Stimulated activated naive CD8-positive, alpha-beta T cell treated with anti-CD3 and anti-CD28 coated beads, Interleukin-15, Interleukin-2, amounts not matched to agents 100 U/mL and 50 U/mL, for 24 hours (primary cell): ENCODE data around the gene IL6R.
A peak's percentile ranks its signal among the peaks of the same experiment; 100 is the strongest.
"Not testable (repeated sequence)": the region's sequence is repeated elsewhere in the genome, so short reads cannot be mapped to it uniquely, and the experiment has no call there.

Experiments
- ATAC-seq: fragments of 150-1000 bp; cut with Tn5 transposase; one replicate; pipeline ENCODE4 v1.10.0; 2021
- DNase-seq: peaks from one replicate; pipeline ENCODE4 v3.0.0; 2021

Gene IL6R

GRCh38 chr1:154404984-154405746 lies at the start of gene IL6R:
IL6R (plus strand) TSS chr1:154405343; CDS start chr1:154405630, 287 bp downstream.
- DNase-seq = peak; percentile 76
- peak; percentile 70 for ATAC-seq

DNA sequence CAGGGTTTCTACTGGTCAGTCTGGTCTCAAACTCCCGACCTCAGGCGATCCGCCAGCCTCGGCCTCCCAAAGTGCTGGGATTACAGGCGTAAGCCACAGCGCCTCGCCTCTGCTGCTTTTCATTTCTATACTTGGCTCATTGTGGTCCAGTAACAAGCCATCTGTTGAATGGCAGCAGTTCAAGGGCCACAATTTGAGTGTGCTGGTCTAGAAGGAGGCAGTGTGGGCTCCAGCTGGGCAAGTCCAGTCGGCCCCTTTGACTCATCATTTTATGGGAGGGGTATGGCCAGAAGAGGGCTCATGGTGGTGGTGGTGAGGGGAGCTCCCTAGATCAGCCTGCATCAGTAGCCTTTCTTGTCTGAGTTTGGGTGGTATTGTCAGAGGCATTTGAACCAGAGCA lies 46.6 kb upstream of the IL6R start:
- DNase-seq (no peak), ATAC-seq (no peak)

GRCh38 chr1:154360288-154360687 lies 44.9 kb upstream of the IL6R start:
- DNase-seq = no peak

DNA sequence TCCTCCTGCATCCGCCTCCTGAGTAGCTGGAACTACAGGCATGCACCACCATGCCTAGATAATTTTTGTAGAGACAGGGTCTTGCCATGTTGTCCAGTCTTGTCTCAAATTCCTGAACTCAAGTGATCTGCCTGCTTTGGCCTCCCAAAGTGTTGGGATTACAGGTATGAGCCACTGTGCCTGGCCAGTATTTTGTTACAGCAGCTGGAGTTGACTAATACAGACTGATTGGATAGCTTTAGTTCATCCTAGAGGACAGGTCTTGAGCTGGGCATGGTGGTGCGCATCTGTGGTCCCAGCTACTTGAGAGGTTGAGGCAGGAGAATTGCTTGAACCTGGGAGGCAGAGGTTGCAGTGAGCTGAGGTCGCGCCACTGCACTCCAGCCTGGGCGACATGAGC lies 44.3 kb upstream of the IL6R start:
- not testable (repeated sequence) for DNase-seq, ATAC-seq

More at GRCh38 chr1:154360288-154360687, 44.9 kb upstream of the IL6R start:
- no peak for ATAC-seq

DNA sequence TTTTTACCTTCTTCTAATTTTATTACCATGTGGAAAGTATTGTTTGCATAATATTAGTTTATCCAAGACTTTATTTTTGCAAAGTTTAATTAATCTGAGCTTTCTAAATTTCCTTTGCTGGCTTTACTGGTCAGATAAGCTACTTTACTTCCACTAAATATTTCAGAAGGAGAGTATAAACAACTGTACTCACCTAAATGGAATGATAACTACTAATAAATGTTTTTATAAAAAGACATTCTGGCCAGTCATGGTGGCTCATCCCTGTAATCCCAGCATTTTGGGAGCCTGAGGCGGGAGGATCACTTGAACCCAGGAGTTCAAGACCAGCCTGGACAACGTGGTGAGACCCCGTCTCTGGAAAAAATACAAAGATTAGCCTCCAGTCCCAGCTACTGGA lies 43.8 kb upstream of the IL6R start:
- ATAC-seq = no peak
- DNase-seq = no peak

- DNase-seq (no peak), ATAC-seq (no peak)
Measured at GRCh38 chr1:154371436-154371835, 33.7 kb upstream of the IL6R start.

DNA sequence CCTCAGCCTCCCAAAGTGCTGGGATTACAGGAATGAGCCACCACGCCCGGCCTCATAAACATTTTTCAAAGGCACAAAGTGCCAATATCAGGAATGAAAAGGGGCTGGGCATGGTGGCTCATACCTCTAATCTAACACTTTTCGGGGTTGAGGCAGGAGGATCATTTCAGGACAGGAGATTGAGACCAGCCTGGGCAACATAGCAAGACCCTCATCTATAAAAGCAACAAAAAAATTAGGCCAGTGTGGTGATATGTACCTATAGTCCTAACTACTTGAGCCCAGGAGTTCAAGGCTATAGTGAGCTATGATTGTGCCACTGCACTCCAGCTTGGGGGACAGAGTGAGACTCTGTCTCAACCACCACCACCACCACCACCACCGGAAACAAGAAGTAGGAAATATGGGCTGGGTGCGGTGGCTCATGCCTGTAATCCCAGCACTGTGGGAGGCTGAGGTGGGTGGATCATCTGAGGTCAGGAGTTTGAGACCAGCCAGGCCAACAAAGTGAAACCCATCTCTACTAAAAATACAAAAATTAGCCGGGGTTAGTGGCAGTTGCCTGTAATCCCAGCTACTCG lies 31.3 kb upstream of the IL6R start:
- ATAC-seq (peak; percentile 49), DNase-seq (peak; percentile 47)

GRCh38 chr1:154379301-154379700 lies 25.8 kb upstream of the IL6R start:
- no peak for DNase-seq
- ATAC-seq = no peak

GRCh38 chr1:154384650-154385489 lies 20.3 kb upstream of the IL6R start:
- no peak for DNase-seq

GRCh38 chr1:154386643-154387352 lies 18.3 kb upstream of the IL6R start:
- DNase-seq = peak; percentile 92
- ATAC-seq = peak; percentile 96

More at GRCh38 chr1:154384650-154385489, 20.3 kb upstream of the IL6R start:
- no peak for ATAC-seq

- ATAC-seq (no peak), DNase-seq (no peak)
Measured at GRCh38 chr1:154391086-154391770, 13.9 kb upstream of the IL6R start.

DNA sequence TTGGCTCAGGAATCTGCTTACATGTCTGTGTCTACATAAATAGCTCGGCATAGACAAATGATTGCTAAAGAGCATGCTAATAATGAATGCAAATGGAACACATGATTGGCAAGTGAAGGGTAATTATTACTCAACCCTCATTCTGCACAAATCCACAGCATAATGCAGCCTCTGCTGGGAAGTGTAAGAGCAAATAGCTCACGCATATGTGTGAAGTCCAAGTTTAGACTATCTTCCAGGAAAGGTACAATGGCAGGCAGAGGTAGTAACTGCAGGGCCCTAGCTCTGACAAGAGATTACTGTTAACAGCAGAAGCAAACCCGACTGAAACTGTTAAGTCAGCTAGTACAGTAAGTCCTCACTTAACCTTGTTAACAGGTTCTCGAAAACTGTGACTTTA lies 7.0 kb upstream of the IL6R start:
- DNase-seq (no peak), ATAC-seq (no peak)

GRCh38 chr1:154398678-154399077 lies 6.5 kb upstream of the IL6R start:
- ATAC-seq = no peak
- DNase-seq = no peak

GRCh38 chr1:154400381-154400801 lies 4.8 kb upstream of the IL6R start:
- ATAC-seq = no peak
- DNase-seq = no peak

DNA sequence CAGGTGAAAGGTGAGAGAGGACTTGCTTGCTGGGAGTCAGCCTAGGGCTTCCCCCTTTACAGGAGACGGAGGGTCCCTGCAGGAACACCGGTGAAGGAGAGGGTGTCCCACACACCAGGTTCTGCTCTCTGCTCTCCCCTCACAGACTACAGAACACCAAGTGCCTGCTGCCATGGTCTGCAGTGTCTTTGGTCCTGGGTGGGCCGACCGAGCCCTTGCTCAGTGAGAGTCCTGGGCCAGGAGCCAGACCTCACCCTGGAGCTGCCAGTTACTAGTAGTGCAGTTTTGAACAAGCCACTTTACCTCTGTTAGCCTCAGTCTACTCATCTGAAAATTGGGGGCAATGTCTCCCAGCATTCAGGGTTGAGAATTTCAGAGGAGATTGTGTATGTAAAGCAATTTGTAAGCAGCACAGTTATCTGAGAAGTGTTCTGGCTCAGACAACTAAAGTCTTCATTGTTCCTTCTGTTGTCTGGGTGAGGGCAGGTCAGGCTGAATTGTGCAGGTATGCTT lies 2.7 kb upstream of the IL6R start:
- ATAC-seq (no peak), DNase-seq (no peak)

GRCh38 chr1:154403261-154403943 lies 1.7 kb upstream of the IL6R start:
- ATAC-seq = no peak
- DNase-seq = no peak

DNA sequence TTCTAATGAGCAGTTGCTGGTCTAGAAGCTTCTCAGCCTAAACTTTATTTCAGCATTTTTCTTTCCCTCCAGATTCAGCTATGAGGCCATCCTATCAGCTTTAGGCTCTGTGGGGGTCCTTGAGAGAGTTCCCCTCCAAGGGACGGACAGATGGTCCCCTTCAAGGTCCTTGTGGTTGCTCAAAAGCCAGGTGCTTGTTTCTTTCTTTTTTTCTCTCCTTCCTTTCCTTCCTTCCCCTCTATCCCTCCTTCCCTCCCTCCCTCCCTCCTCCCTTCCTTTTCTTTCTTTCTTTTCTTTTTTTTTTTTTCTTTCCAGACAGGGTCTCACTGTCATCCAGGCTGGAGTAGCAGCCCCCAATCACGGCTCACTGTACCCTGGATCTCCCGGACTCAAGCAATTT lies 1.2 kb upstream of the IL6R start:
- DNase-seq (no peak), ATAC-seq (no peak)

DNA sequence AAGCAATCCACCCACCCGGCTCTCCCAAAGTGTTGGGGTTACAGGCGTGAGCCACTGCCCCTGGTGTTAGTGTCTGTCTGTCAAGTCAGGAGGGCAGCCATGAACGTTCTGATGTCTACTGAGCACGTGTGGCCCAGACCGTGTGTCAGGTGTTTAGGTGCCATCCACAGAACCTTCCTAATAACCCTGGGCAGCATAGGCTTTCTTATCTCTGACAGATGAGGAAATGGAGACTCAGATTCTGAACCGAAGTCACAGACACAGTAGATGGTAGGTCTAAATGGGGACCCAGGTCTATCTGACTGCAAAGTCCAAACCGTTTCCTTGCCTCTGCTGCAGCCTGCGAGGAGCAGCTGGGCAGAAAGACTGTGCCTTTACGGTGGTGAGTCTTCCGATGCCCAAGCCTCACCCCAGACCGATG lies 622 bp upstream of the IL6R start:
- ATAC-seq (peak; percentile 0), DNase-seq (no peak)

- DNase-seq (peak; percentile 81), ATAC-seq (peak; percentile 29)
Measured at GRCh38 chr1:154405747-154406571, 816 bp downstream of the IL6R start.

GRCh38 chr1:154406572-154406879 lies 1.4 kb downstream of the IL6R start:
- DNase-seq = no peak
- ATAC-seq = no peak
